ENCODE data around the gene PDE6D. TPM values are rescaled to one million over a fixed set of nuclear protein-coding genes. Genes with fewer than 3 reads are reported as not detected.

PDE6D gene
- 19.1 and 22.3 TPM in 2 replicates for total RNA-seq

DNA sequence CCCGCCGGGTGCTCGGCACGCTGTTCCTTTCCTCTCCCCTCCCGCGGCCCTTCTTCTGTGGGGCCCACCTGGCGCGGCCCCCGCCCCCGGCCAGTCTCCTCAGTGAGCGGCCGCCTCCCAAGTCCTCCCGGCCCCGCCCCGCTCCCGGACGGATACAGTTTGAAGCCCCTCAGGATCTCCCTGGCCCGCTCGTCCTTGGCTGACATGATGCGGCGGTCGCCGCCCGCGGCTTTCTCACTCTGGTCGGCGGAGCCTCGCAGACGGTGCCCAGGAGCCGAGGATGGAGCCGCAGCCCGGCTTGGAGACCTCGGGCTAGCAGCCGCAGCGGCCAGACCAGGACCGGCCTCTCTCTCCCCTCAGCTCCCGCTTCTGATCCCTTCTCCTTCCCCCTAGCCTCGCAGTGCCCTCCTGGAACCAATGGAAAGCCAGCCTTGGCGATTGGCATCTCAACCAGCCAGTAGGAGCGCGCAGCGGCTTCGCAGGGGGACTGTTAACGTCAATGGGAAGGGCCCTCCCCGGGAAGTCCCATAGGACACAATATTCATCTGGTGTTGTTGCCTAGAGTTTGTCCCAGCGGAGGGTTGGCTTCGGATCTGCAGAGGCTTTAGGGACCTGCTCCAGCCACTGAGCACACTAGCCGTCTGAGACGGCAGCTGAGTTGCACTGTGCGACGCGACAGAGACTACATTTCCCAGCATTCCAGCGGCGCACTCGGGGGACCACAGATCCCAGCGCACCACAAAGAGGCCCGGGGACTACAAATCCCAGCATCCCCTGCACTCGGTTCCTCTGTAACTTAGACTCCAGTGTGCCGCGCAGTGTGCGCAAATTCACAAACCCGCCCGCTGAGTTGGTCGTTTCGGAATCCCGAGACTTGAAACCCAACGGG, at the start of gene PDE6D:
TSS of gene PDE6D (minus strand) at position 374 of the 889 bp plus-strand sequence. CDS start at position 206, 168 bp downstream.

DNA sequence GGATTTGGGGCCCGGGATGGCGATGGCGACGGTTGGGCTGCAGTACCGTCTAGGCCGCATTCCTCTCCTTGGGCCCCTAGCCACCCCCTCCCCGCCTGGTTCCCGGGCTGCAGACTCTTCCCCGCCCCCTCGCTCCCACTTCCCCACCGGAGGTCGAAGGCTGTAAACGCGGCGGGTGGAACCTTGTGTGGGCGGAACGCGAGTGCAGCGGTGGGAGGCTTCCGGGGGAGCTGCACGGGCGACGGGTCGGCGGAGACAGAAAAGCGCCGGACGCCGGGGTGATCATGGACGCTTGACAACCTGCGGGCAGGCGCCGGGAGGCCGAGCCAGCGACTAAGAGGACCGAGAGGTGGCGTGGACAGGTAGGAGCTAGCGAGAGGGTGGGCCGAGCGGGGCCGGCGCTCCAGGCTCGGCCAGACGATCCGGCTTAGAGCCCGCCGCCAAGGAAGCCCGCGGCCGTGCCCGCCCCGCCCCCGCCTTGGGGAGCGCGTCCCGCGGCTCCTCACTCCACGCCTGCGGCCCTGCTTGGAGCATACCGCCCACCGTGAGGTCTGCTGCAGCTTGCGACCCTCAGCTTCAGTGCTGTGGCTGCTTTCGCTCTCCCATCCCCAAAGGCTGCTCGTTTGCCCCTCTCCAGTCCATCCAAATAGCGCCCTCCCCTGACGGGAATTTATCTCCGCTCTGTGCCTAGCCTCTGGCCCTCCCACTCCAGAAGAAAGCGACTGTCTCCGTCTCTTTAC, 5.3 kb upstream of the PDE6D start, which contains the start of gene COPS7B:
TSS of gene COPS7B (plus strand) at position 269 of the 740 bp plus-strand sequence. CDS start 2,126 bp downstream, outside the sequence.

DNA sequence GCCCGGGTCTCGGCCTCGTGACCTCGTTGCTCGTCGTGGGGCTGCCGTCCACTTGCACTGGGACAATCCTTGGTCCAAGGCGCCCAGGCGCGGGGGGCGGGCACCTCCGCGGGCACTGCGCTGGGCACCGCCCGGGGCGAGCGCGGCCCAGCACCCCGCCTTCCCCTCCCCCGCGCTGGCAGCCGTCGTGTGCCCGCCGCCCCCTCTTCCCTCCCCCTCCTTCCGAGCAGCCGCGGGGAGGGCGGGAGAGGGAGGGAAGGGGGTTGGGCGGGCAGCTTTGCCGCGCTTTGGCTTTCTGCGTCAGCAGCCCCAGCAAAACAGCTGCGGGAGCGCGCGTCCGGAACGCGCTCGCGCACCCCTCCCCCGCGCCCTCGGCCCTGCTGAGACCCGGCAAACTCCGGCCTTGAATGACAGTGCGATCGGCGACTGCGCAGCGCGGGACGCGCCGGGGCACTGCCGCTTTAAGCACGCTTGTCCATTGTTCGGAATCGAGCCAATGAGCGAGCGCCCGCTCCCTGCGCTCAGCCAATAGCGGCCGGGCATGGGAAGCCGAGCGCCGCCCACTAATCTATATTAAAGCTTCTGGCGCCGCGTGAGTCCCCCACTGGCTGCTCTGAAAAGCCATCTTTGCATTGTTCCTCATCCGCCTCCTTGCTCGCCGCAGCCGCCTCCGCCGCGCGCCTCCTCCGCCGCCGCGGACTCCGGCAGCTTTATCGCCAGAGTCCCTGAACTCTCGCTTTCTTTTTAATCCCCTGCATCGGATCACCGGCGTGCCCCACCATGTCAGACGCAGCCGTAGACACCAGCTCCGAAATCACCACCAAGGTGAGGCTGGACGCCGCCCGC, 72.9 kb downstream of the PDE6D start, which contains the start of gene PTMA:
TSS of gene PTMA (plus strand) at position 599 of the 846 bp plus-strand sequence. CDS start at position 781, 182 bp downstream.

Other genes with a start within 250 kb of the PDE6D start
- not detected in 2 replicates for gene TEX44, start 188.4 kb downstream of the PDE6D start, total RNA-seq
- gene PTMA, start 72.8 kb downstream of the PDE6D start, total RNA-seq: 968 and 1,468 TPM in 2 replicates
- 11.7 and 13.5 TPM in 2 replicates for gene COPS7B, start 5.2 kb upstream of the PDE6D start, total RNA-seq
- not detected in 2 replicates for gene NPPC, start 145.1 kb upstream of the PDE6D start, total RNA-seq
- gene DIS3L2, start 180.4 kb upstream of the PDE6D start, total RNA-seq: 14.0 and 16.8 TPM in 2 replicates

Data from dermis lymphatic vessel endothelial cell (primary cell).